ENCODE results near the gene MAD1L1. TPM values are rescaled to one million over a fixed set of nuclear protein-coding genes. Genes with fewer than 3 reads are reported as not detected.

Gene MAD1L1
- total RNA-seq, 4 donors from 2014 or later = 18.4 to 39.1 (median 25.7) TPM

GRCh38 chr7:1940863-1941262 is 291.9 kb downstream of the MAD1L1 start:
- no peak for ATAC-seq (ENCODE audit: low FRiP score)
- no peak for TF ChIP-seq CTCF (IDR thresholded peaks at IDR 0.05)
- no peak for DNase-seq (ENCODE audit: low spot score)

- ATAC-seq (ENCODE audit: low FRiP score) (no peak), DNase-seq (ENCODE audit: low spot score) (no peak)
- no peak for TF ChIP-seq CTCF (IDR thresholded peaks at IDR 0.05)
Measured at GRCh38 chr7:1940402-1940786, 292.4 kb downstream of the MAD1L1 start.

GRCh38 chr7:1939434-1940401 is 293.0 kb downstream of the MAD1L1 start:
- no peak for ATAC-seq (ENCODE audit: low FRiP score)
- no peak for TF ChIP-seq CTCF (IDR thresholded peaks at IDR 0.05)
- no peak for DNase-seq (ENCODE audit: low spot score)

- no peak for TF ChIP-seq CTCF (IDR thresholded peaks at IDR 0.05)
- no peak for ATAC-seq (ENCODE audit: low FRiP score)
- DNase-seq (ENCODE audit: low spot score) = no peak
Measured at GRCh38 chr7:1938788-1939433, 293.8 kb downstream of the MAD1L1 start.

- ATAC-seq (ENCODE audit: low FRiP score) = no peak
- DNase-seq (ENCODE audit: low spot score) = no peak
- TF ChIP-seq CTCF (IDR thresholded peaks at IDR 0.05) = no peak
Measured at GRCh38 chr7:1937252-1937605, 295.5 kb downstream of the MAD1L1 start.

- no peak for TF ChIP-seq CTCF (IDR thresholded peaks at IDR 0.05)
- DNase-seq (ENCODE audit: low spot score) (no peak), ATAC-seq (ENCODE audit: low FRiP score) (no peak)
Measured at GRCh38 chr7:1936531-1937251, 296.1 kb downstream of the MAD1L1 start.
